HepG2 (cell line): Measurements from ENCODE around the gene LRRC45. TPM values are rescaled to one million over a fixed set of nuclear protein-coding genes. Genes with fewer than 3 reads are reported as not detected.

Experiments
- CHD2 ChIP-seq: IDR thresholded peaks from 2 replicates; pipeline ENCODE4 v1.6.1; 2011; ENCODE audit warnings: low read depth, low read length, improper control_type of control experiment
- HDAC2 ChIP-seq: sonication (generic); formaldehyde crosslinking; IDR thresholded peaks from 2 replicates; pipeline ENCODE4 v1.4.0; 2020; ENCODE audit warnings: missing genetic modification reagents
- HMG20A ChIP-seq: IDR thresholded peaks from 2 replicates; pipeline ENCODE4 v1.6.1; 2016; ENCODE audit warnings: borderline replicate concordance
- KDM1A ChIP-seq: IDR thresholded peaks from 2 replicates; pipeline ENCODE4 v1.6.1; 2016; ENCODE audit warnings: missing compliant biosample characterization
- NBN ChIP-seq: fragments of 450-650 bp; conservative IDR thresholded peaks from 2 replicates; pipeline ENCODE4 v1.6.1; 2017
- NFE2L2 ChIP-seq: fragments of 150-350 bp; IDR thresholded peaks from 2 replicates; pipeline ENCODE4 v1.6.1; 2014; ENCODE audit warnings: low read length
- PAWR ChIP-seq: sonication (generic); formaldehyde crosslinking; IDR thresholded peaks from 2 replicates; pipeline ENCODE4 v1.4.0; 2020; ENCODE audit warnings: missing genetic modification reagents, mild to moderate bottlenecking, borderline replicate concordance
- REXO4 ChIP-seq: sonication (generic); formaldehyde crosslinking; IDR thresholded peaks from 2 replicates; pipeline ENCODE4 v1.8.0; 2022; ENCODE audit warnings: missing genetic modification reagents, mild to moderate bottlenecking, borderline replicate concordance
- RFXANK ChIP-seq: IDR thresholded peaks from 2 replicates; pipeline ENCODE4 v1.6.1; 2016
- SETDB1 ChIP-seq: sonication (generic); formaldehyde crosslinking; IDR thresholded peaks from 2 replicates; pipeline ENCODE4 v1.5.1; 2020; ENCODE audit warnings: missing genetic modification reagents, mild to moderate bottlenecking, borderline replicate concordance
- SMYD3 ChIP-seq: sonication (generic); formaldehyde crosslinking; IDR thresholded peaks from 2 replicates; pipeline ENCODE4 v1.8.1; 2023; ENCODE audit warnings: mild to moderate bottlenecking, missing genetic modification reagents
- TBX3 ChIP-seq: fragments of 450-650 bp; IDR thresholded peaks from 2 replicates; pipeline ENCODE4 v1.6.1; 2017; ENCODE audit warnings: antibody characterized with exemption, mild to moderate bottlenecking, inconsistent platforms, borderline replicate concordance
- THYN1 ChIP-seq: sonication (generic); formaldehyde crosslinking; IDR thresholded peaks from 2 replicates; pipeline ENCODE4 v1.8.1; 2023; ENCODE audit warnings: low read depth, mild to moderate bottlenecking, moderate library complexity, missing genetic modification reagents, borderline replicate concordance
- ZNF34 ChIP-seq: sonication (generic); formaldehyde crosslinking; IDR thresholded peaks from 2 replicates; pipeline ENCODE4 v1.4.0; 2020; ENCODE audit warnings: mild to moderate bottlenecking, missing genetic modification reagents, borderline replicate concordance
- ZNF580 ChIP-seq: IDR thresholded peaks from 2 replicates; pipeline ENCODE4 v1.6.1; 2016; ENCODE audit warnings: low read depth, borderline replicate concordance
- ZNF713 ChIP-seq: sonication (generic); formaldehyde crosslinking; IDR thresholded peaks from 2 replicates; pipeline ENCODE4 v1.4.0; 2020; ENCODE audit warnings: mild to moderate bottlenecking, missing genetic modification reagents
- polyA plus RNA-seq, 8 experiments: library from polyadenylated mRNA; depleted of rRNA in 3 of 8; stranded (reverse) in 7 of 8; unstranded in 1 of 8; fragments of >200 nt; fragmentation: Illumina TruSeq in 4 of 8; extraction: Trizol in 4 of 8; gene quantifications; 2 replicates each; pipeline versions ENCODE4 v1.2.1 to v1.2.3, GENCODE V29; 2011 to 2016; ENCODE audit warnings: low read depth in 4 of 8, missing spikeins in 1 of 8, mixed read lengths in 1 of 8; ENCODE audit not compliant: insufficient read depth in 1 of 8
- total RNA-seq, 5 experiments: library from RNA; depleted of rRNA; stranded (reverse); fragments of >200 nt; fragmentation: Illumina TruSeq; extraction: Trizol; gene quantifications; 2 replicates each; pipeline ENCODE4 v1.2.3, GENCODE V29; 2016; ENCODE audit warnings: low read depth in 1 of 5
- TF ChIP-seq, protein P1 (sequence below): sonication (generic); formaldehyde crosslinking; IDR thresholded peaks from 2 replicates; pipeline ENCODE4 v1.4.0; 2020; ENCODE audit warnings: missing genetic modification reagents
- TF ChIP-seq, protein P2 (sequence below): sonication (generic); formaldehyde crosslinking; IDR thresholded peaks from 2 replicates; pipeline ENCODE4 v1.4.0; 2020; ENCODE audit warnings: missing genetic modification reagents, borderline replicate concordance
- TF ChIP-seq, protein P3 (sequence below): sonication (generic); formaldehyde crosslinking; IDR thresholded peaks from 2 replicates; pipeline ENCODE4 v1.5.0; 2020; ENCODE audit warnings: missing genetic modification reagents
- TF ChIP-seq, protein P4 (sequence below): sonication (generic); formaldehyde crosslinking; IDR thresholded peaks from 2 replicates; pipeline ENCODE4 v1.4.0; 2020; ENCODE audit warnings: missing genetic modification reagents
- TF ChIP-seq, protein P5 (sequence below): sonication (generic); formaldehyde crosslinking; IDR thresholded peaks from 2 replicates; pipeline ENCODE4 v1.5.0; 2020; ENCODE audit warnings: missing genetic modification reagents

The LRRC45 gene
- total and polyA plus RNA-seq, 2 of the 13 experiments (the other 11 are each of a cell fraction or from before 2014, with no cell fraction given) = 11.6 to 48.1 TPM

DNA sequence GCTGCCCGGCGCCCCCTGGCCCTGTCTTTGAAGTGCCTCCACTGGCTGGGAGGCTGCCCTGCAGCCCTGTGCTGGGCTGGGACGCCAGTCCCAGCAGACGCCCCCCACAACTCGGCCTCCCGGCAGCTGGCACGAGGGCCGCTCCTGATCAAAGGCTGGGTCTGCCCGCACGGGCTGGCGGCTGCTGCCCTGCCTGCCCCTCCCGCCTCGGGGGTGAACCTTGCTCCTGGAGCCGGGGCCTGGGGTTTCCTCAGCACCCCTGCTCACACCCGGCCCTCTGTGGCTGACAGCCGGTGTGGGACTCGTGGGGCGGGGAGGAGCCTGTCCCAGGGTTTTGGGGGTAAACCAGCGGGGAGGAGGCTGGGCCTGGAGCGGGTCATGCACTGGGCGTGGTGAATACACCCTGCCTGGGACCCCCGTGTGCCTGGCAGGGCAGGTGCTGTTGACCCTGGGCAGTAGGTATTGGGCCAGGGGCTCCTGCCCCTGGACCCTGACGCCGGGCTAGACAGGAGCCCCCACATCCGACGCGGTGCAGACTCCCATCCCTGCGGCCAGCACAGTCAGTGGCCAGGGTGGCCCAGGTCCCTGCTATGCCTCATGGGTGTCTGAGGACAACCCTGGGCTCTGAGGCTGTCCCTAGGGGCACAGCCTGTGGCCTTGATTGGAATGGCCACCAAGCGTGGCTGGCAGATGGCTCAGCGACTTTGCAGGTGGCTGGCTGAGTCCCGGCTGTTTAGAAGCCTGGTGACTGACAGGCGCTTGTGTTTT lies 22.1 kb upstream of the LRRC45 start (continued):
- TF ChIP-seq ZNF713 (CRISPR knock-in tag) (0 out of 2 replicates have a peak, but pooled peaks have one; percentile 90), REXO4 (CRISPR knock-in tag) (no peak), HDAC2 (CRISPR knock-in tag) (peak; percentile 87), CHD2 (0 out of 2 replicates have a peak, but pooled peaks have one; percentile 24), SETDB1 (CRISPR knock-in tag) (no peak), KDM1A (peak; percentile 87), SMYD3 (CRISPR knock-in tag) (peak; percentile 81; the same call in 1 of the 2 replicates), THYN1 (CRISPR knock-in tag) (no peak), RFXANK (CRISPR knock-in tag) (no peak), ZNF580 (CRISPR knock-in tag) (peak; percentile 66; the same call in 1 of the 2 replicates), ZNF34 (CRISPR knock-in tag) (no peak; the same call in 1 of the 2 replicates), NBN (no peak), HMG20A (peak; percentile 87; the same call in 1 of the 2 replicates), TBX3 (peak; percentile 92), NFE2L2 (no peak), PAWR (CRISPR knock-in tag) (0 out of 2 replicates have a peak, but pooled peaks have one; percentile 28)
- TF ChIP-seq, protein P1, sequence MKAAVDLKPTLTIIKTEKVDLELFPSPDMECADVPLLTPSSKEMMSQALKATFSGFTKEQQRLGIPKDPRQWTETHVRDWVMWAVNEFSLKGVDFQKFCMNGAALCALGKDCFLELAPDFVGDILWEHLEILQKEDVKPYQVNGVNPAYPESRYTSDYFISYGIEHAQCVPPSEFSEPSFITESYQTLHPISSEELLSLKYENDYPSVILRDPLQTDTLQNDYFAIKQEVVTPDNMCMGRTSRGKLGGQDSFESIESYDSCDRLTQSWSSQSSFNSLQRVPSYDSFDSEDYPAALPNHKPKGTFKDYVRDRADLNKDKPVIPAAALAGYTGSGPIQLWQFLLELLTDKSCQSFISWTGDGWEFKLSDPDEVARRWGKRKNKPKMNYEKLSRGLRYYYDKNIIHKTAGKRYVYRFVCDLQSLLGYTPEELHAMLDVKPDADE (CRISPR knock-in tag) = no peak; the same call in 1 of the 2 replicates
- TF ChIP-seq, protein P2, sequence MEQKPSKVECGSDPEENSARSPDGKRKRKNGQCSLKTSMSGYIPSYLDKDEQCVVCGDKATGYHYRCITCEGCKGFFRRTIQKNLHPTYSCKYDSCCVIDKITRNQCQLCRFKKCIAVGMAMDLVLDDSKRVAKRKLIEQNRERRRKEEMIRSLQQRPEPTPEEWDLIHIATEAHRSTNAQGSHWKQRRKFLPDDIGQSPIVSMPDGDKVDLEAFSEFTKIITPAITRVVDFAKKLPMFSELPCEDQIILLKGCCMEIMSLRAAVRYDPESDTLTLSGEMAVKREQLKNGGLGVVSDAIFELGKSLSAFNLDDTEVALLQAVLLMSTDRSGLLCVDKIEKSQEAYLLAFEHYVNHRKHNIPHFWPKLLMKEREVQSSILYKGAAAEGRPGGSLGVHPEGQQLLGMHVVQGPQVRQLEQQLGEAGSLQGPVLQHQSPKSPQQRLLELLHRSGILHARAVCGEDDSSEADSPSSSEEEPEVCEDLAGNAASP = peak; percentile 83
- TF ChIP-seq, protein P3, sequence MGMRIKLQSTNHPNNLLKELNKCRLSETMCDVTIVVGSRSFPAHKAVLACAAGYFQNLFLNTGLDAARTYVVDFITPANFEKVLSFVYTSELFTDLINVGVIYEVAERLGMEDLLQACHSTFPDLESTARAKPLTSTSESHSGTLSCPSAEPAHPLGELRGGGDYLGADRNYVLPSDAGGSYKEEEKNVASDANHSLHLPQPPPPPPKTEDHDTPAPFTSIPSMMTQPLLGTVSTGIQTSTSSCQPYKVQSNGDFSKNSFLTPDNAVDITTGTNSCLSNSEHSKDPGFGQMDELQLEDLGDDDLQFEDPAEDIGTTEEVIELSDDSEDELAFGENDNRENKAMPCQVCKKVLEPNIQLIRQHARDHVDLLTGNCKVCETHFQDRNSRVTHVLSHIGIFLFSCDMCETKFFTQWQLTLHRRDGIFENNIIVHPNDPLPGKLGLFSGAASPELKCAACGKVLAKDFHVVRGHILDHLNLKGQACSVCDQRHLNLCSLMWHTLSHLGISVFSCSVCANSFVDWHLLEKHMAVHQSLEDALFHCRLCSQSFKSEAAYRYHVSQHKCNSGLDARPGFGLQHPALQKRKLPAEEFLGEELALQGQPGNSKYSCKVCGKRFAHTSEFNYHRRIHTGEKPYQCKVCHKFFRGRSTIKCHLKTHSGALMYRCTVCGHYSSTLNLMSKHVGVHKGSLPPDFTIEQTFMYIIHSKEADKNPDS = peak; percentile 61
- TF ChIP-seq, protein P4, sequence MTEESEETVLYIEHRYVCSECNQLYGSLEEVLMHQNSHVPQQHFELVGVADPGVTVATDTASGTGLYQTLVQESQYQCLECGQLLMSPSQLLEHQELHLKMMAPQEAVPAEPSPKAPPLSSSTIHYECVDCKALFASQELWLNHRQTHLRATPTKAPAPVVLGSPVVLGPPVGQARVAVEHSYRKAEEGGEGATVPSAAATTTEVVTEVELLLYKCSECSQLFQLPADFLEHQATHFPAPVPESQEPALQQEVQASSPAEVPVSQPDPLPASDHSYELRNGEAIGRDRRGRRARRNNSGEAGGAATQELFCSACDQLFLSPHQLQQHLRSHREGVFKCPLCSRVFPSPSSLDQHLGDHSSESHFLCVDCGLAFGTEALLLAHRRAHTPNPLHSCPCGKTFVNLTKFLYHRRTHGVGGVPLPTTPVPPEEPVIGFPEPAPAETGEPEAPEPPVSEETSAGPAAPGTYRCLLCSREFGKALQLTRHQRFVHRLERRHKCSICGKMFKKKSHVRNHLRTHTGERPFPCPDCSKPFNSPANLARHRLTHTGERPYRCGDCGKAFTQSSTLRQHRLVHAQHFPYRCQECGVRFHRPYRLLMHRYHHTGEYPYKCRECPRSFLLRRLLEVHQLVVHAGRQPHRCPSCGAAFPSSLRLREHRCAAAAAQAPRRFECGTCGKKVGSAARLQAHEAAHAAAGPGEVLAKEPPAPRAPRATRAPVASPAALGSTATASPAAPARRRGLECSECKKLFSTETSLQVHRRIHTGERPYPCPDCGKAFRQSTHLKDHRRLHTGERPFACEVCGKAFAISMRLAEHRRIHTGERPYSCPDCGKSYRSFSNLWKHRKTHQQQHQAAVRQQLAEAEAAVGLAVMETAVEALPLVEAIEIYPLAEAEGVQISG = peak; percentile 85
- TF ChIP-seq, protein P5, sequence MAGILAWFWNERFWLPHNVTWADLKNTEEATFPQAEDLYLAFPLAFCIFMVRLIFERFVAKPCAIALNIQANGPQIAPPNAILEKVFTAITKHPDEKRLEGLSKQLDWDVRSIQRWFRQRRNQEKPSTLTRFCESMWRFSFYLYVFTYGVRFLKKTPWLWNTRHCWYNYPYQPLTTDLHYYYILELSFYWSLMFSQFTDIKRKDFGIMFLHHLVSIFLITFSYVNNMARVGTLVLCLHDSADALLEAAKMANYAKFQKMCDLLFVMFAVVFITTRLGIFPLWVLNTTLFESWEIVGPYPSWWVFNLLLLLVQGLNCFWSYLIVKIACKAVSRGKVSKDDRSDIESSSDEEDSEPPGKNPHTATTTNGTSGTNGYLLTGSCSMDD (CRISPR knock-in tag) = peak; percentile 59; the same call in 1 of the 2 replicates
